ENCODE measurements around the gene STRA8. TPM values are rescaled to one million over a fixed set of nuclear protein-coding genes. Genes with fewer than 3 reads are reported as not detected.

STRA8 gene
- total RNA-seq, 4 donors from 2014 or later = 6.8 TPM; not detected in 3

DNA sequence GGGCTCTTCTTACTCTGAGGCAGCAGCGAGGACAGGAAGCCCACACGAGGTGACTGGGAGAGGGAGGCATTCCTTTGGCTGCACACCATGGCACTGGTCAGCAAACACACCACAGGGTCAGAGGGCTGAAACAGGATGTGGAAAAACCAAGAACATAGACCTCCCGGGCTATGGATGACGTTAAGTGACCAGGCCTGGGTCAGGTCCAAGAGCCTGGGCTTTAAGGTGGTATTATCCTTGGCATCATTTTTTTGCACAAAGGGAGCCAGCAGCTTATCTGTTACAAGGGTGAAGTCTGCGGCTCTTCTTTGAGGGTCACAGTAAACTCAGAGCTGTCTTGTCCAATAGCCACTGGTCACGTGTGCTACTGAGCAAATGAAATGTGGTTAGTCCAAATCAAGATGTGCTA is 29.3 kb upstream of the STRA8 start:
- H3K4me1 ChIP-seq = peaks cover 20% of the 10 kb centered on the region
- no peaks in the 10 kb centered on the region for H3K9me3 ChIP-seq
- no peak for DNase-seq (ENCODE audit: low spot score in 2 of 2)
- H3K27me3 ChIP-seq = no peaks in the 10 kb centered on the region
- WGBS = 85% methylated on average over 6 of the region's 6 CpGs
- no peak overlapping the region for H3K4me3 ChIP-seq
- H3K27ac ChIP-seq = no peak overlapping the region
- TF ChIP-seq POLR2A (IDR thresholded peaks at IDR 0.05) (no peak), EP300 (IDR thresholded peaks at IDR 0.05) (no peak), POLR2AphosphoS5 (IDR thresholded peaks at IDR 0.05) (no peak)
- TF ChIP-seq, protein P1, sequence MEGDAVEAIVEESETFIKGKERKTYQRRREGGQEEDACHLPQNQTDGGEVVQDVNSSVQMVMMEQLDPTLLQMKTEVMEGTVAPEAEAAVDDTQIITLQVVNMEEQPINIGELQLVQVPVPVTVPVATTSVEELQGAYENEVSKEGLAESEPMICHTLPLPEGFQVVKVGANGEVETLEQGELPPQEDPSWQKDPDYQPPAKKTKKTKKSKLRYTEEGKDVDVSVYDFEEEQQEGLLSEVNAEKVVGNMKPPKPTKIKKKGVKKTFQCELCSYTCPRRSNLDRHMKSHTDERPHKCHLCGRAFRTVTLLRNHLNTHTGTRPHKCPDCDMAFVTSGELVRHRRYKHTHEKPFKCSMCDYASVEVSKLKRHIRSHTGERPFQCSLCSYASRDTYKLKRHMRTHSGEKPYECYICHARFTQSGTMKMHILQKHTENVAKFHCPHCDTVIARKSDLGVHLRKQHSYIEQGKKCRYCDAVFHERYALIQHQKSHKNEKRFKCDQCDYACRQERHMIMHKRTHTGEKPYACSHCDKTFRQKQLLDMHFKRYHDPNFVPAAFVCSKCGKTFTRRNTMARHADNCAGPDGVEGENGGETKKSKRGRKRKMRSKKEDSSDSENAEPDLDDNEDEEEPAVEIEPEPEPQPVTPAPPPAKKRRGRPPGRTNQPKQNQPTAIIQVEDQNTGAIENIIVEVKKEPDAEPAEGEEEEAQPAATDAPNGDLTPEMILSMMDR (IDR thresholded peaks at IDR 0.05) = no peak
- peaks cover 70% of the 10 kb centered on the region for H3K36me3 ChIP-seq

DNA sequence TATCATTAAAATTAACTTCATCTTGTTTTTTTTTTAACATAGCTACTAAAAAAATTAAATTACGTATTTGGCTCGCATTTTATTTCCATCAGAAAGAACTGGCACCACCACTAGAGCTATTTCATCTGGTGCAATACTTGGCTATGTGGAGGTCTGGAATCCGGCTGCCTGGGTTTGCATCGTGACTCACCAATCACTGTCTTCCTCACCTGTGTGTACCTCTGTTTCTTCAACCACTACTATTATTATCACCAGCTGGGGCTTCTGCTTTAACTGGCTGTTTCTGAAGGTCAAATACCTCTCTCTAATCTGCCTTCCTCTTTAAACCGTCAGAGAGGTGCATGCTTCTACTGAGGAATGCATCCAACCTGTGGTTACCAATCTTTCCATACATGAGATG is 28.8 kb upstream of the STRA8 start:
- WGBS = 80% methylated on average over 5 of the region's 5 CpGs
- Histone ChIP-seq H3K4me3 (no peak overlapping the region), H3K4me1 (peaks cover 25% of the 10 kb centered on the region), H3K27me3 (no peaks in the 10 kb centered on the region), H3K9me3 (no peaks in the 10 kb centered on the region), H3K36me3 (peaks cover 65% of the 10 kb centered on the region), H3K27ac (no peak overlapping the region)
- no peak for DNase-seq (ENCODE audit: low spot score in 2 of 2)
- TF ChIP-seq, protein P1 (IDR thresholded peaks at IDR 0.05) = no peak
- TF ChIP-seq EP300 (IDR thresholded peaks at IDR 0.05) (no peak), POLR2AphosphoS5 (IDR thresholded peaks at IDR 0.05) (no peak), POLR2A (IDR thresholded peaks at IDR 0.05) (no peak)

DNA sequence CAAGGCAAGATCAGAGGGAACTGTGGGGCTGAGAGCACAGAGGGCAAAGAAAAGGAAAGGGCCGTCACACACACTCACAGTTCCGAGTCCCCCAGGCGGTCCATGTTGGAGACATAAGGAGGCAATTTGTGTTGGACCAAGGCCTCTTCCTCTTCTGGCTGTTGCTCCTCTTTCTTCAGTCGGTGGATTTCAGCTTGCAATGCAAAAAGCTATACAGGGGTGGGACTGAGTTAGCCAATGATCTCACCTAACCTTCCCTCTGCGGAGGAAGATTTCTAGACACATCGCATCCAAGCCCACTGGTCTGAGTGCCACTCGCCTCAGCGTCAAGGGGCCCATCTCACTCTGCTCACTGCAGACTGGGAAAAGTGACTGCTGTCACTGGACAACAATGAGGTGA is 27.8 kb upstream of the STRA8 start:
- Histone ChIP-seq H3K27ac (no peak overlapping the region), H3K27me3 (no peaks in the 10 kb centered on the region), H3K4me1 (peaks cover 32% of the 10 kb centered on the region), H3K9me3 (no peaks in the 10 kb centered on the region), H3K4me3 (no peak overlapping the region), H3K36me3 (peaks cover 55% of the 10 kb centered on the region)
- no peak for DNase-seq (ENCODE audit: low spot score in 2 of 2)
- TF ChIP-seq POLR2AphosphoS5 (IDR thresholded peaks at IDR 0.05) (no peak), POLR2A (IDR thresholded peaks at IDR 0.05) (no peak), EP300 (IDR thresholded peaks at IDR 0.05) (no peak)
- TF ChIP-seq, protein P1 (IDR thresholded peaks at IDR 0.05) = no peak
- WGBS = 85% methylated on average over 8 of the region's 8 CpGs

DNA sequence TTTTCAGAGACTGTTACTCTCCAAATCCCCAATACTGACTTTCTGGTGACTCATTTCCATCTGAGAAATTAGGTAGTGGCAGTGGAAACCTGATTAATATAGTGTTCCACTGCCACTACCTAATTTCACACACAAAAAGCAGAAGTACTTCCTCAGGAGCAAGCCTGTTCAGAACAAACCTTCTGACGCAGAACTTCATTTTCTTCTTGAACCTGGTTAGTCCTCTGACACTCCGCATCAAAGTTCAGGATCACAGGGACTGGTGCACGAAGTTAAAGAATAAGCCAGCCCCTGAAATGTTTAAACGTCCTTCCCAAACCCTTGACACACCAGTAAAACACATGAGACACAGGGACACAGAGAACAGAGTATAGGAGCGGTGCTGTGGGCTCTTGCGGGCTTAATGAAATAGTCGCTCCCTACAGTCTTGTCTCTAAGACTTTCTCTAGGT is 26.7 kb upstream of the STRA8 start:
- WGBS = 83% methylated on average over 7 of the region's 7 CpGs
- Histone ChIP-seq H3K27ac (no peak overlapping the region), H3K4me1 (peaks cover 32% of the 10 kb centered on the region), H3K4me3 (no peak overlapping the region), H3K9me3 (no peaks in the 10 kb centered on the region), H3K27me3 (no peaks in the 10 kb centered on the region), H3K36me3 (peaks cover 47% of the 10 kb centered on the region)
- no peak for DNase-seq (ENCODE audit: low spot score in 2 of 2)
- TF ChIP-seq POLR2A (IDR thresholded peaks at IDR 0.05) = no peak
- TF ChIP-seq, protein P1 (IDR thresholded peaks at IDR 0.05) = no peak

DNA sequence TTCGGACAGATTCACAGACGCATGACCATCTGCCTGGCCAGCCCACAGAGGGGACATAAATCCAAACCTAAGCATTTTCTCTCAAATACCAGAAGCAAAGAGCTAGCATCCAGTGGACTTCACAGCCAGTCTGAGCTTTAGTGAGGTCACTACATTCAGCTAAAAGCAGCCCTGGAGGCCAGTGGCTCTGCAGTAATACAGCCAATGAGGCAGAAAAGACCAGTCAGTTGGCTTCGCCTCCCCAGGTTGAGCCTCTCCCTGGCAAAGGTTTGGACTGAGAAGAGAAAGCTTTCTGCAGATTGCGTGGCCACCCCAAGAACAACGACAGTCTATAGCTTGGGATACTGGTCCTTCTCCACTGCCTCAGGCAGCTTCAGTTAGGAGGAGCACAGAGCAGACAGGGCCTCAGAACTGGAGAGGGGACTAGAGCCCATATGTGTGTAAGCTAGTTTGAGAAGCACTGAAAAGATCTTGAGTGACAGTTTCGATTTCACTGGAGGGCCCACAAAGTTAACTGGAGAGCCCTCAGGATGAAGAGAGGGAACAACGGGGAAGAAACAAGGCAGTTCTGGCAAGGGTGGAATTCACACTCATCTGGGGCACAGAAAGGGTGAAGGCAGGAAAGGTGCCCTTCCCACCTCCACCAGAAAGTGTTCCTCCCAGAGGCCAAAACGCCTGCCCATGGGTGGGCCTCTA is 26.1 kb upstream of the STRA8 start:
- Histone ChIP-seq H3K27me3 (no peaks in the 10 kb centered on the region), H3K36me3 (peaks cover 44% of the 10 kb centered on the region), H3K4me1 (peaks cover 34% of the 10 kb centered on the region), H3K9me3 (no peaks in the 10 kb centered on the region), H3K4me3 (no peak overlapping the region), H3K27ac (no peak overlapping the region)
- 86% methylated on average over 8 of the region's 8 CpGs for WGBS
- no peak for DNase-seq (ENCODE audit: low spot score in 2 of 2)
- TF ChIP-seq EP300 (IDR thresholded peaks at IDR 0.05) = no peak
- no peak for TF ChIP-seq POLR2AphosphoS5 (IDR thresholded peaks at IDR 0.05)
- TF ChIP-seq, protein P1 (IDR thresholded peaks at IDR 0.05) = no peak
- TF ChIP-seq POLR2A (IDR thresholded peaks at IDR 0.05) = no peak
